ENCODE measurements around the gene CCDC102A.

DNA sequence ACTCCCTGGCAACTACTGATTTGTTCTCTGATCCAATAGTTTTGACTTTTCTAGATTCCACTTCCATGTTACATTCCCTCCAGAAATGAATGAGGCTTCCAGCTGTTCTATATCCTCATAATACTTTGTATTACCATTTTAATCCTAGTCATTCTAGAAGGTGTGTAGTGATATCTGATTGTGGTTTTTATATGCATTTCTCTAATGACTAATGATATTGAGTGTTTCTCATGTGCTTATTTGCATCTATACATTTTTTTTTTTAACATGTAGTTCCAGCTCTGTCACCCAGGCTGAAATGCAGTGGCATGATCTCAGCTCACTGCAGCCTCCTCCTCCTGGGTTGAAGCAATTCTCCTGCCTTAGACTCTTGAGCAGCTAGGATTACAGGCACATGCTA lies 13.4 kb upstream of the CCDC102A start:
- no peak for TF ChIP-seq POLR2AphosphoS5 (IDR thresholded peaks at IDR 0.05)
- TF ChIP-seq, protein P1, sequence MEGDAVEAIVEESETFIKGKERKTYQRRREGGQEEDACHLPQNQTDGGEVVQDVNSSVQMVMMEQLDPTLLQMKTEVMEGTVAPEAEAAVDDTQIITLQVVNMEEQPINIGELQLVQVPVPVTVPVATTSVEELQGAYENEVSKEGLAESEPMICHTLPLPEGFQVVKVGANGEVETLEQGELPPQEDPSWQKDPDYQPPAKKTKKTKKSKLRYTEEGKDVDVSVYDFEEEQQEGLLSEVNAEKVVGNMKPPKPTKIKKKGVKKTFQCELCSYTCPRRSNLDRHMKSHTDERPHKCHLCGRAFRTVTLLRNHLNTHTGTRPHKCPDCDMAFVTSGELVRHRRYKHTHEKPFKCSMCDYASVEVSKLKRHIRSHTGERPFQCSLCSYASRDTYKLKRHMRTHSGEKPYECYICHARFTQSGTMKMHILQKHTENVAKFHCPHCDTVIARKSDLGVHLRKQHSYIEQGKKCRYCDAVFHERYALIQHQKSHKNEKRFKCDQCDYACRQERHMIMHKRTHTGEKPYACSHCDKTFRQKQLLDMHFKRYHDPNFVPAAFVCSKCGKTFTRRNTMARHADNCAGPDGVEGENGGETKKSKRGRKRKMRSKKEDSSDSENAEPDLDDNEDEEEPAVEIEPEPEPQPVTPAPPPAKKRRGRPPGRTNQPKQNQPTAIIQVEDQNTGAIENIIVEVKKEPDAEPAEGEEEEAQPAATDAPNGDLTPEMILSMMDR (IDR thresholded peaks at IDR 0.05), result no peak

All from upper lobe of left lung (tissue), 4 donors.